Smooth muscle cell (in vitro differentiated cells): ENCODE measurements around the gene CFAP77. TPM values are rescaled to one million over a fixed set of nuclear protein-coding genes. Genes with fewer than 3 reads are reported as not detected.

Experiments used
- DNase-seq: peaks from one replicate; lab custom pipeline; 2025; ENCODE audit not compliant: unreplicated experiment; lab: John Stamatoyannopoulos, UW
- H2AFZ ChIP-seq: fragments of 200-600 bp; sonication (generic); 2 replicates; pipeline ENCODE4 v1.6.0; 2016; ENCODE audit warnings: antibody characterized with exemption, low read depth, mild to moderate bottlenecking
- H3F3A ChIP-seq: fragments of 200-600 bp; sonication (generic); 2 replicates; pipeline ENCODE4 v1.6.0; 2017; ENCODE audit warnings: antibody characterized with exemption, low read depth
- H3K27ac ChIP-seq: fragments of 200-600 bp; sonication (generic); 2 replicates; pipeline ENCODE4 v1.5.1; 2016; ENCODE audit warnings: low read depth, mild to moderate bottlenecking
- H3K27me3 ChIP-seq: fragments of 200-600 bp; sonication (generic); 2 replicates; pipeline ENCODE4 v1.6.1; 2016; ENCODE audit warnings: low read depth, mild to moderate bottlenecking
- H3K36me3 ChIP-seq: fragments of 200-600 bp; sonication (generic); 2 replicates; pipeline ENCODE4 v1.5.1; 2016; ENCODE audit warnings: low read depth
- H3K4me1 ChIP-seq: fragments of 200-600 bp; sonication (generic); 2 replicates; pipeline ENCODE4 v1.5.1; 2016; ENCODE audit warnings: low read depth
- H3K4me2 ChIP-seq: fragments of 200-600 bp; sonication (generic); 2 replicates; pipeline ENCODE4 v1.6.0; 2016; ENCODE audit warnings: mild to moderate bottlenecking
- H3K4me3 ChIP-seq: fragments of 200-600 bp; sonication (generic); 2 replicates; pipeline ENCODE4 v1.5.1; 2016; ENCODE audit warnings: mild to moderate bottlenecking
- H3K79me2 ChIP-seq: fragments of 200-600 bp; sonication (generic); 2 replicates; pipeline ENCODE4 v1.6.0; 2016; ENCODE audit warnings: low read depth, mild to moderate bottlenecking
- H3K9ac ChIP-seq: fragments of 200-600 bp; sonication (generic); 2 replicates; pipeline ENCODE4 v1.6.0; 2016; ENCODE audit warnings: low read depth
- H3K9me3 ChIP-seq: fragments of 200-600 bp; sonication (generic); replicated peaks from 2 replicates; pipeline ENCODE4 v1.5.1; 2016; ENCODE audit warnings: low read depth
- H4K20me1 ChIP-seq: fragments of 200-600 bp; sonication (generic); 2 replicates; pipeline ENCODE4 v1.6.0; 2016; ENCODE audit warnings: low read depth
- CTCF ChIP-seq: fragments of 200-600 bp; sonication (generic); IDR thresholded peaks from 2 replicates; pipeline ENCODE4 v1.5.1; 2017; ENCODE audit warnings: borderline replicate concordance, mild to moderate bottlenecking, antibody characterized with exemption; ENCODE audit not compliant: insufficient read depth, poor library complexity, severe bottlenecking
- WGBS: methylation state at CpG from one replicate; pipeline ENCODE4 v1.1.7; 2016; ENCODE audit warnings: low lambda C conversion rate; 5-methylcytosine and 5-hydroxymethylcytosine counted together
- polyA plus RNA-seq: library from polyadenylated mRNA; unstranded; fragments of >200 nt; fragmentation: Nextera tagmentation; extraction: Ambion mirVana; gene quantifications from 2 replicates; pipeline ENCODE4 v1.2.1, GENCODE V29; 2016
- total RNA-seq: library from RNA; depleted of rRNA; stranded (reverse); fragments of >200 nt; gene quantifications from 2 replicates; pipeline ENCODE4 v1.2.3, GENCODE V29; 2014

Gene CFAP77
- total and polyA plus RNA-seq, 2 experiments from 2014 or later, result 0.31 TPM; not detected in 1

DNA sequence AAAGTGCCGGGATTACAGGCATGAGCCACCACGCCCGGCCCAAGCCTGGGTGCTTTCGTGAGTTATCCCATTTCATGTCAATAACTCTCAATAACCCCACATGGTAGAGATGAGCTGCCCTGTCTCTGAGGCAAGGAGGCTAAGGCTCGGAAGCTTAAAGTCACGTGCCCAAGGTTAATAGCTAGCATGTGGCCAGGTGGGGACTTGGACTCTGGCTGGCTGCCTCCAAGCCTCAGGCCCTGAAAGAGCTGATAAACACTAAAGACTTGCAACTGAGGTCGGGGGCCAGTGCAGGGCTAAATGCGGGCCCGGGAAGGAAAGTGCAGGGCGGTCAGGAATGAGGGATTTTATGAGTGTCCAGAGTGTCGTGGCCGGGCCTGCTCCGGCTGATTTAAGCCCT, 141.5 kb downstream of the CFAP77 start:
- H3K9me3 ChIP-seq, result no peaks in the 10 kb centered on the region
- WGBS, result 46% methylated on average over 13 of the region's 13 CpGs
- peaks cover 26% of the 10 kb centered on the region for H3K4me1 ChIP-seq
- no peak for TF ChIP-seq CTCF
- no peaks in the 10 kb centered on the region for H3K79me2 ChIP-seq
- no peak overlapping the region for H3K4me2 ChIP-seq
- no peak overlapping the region for H3K27ac ChIP-seq
- peaks cover 11% of the 10 kb centered on the region for H3K27me3 ChIP-seq
- H3K4me3 ChIP-seq, result no peak overlapping the region
- no peaks in the 10 kb centered on the region for H3K36me3 ChIP-seq
- H4K20me1 ChIP-seq, result no peaks in the 10 kb centered on the region
- H3F3A ChIP-seq, result no peaks in the 10 kb centered on the region
- H2AFZ ChIP-seq, result no peak overlapping the region
- no peak overlapping the region for H3K9ac ChIP-seq
- no peak for DNase-seq

DNA sequence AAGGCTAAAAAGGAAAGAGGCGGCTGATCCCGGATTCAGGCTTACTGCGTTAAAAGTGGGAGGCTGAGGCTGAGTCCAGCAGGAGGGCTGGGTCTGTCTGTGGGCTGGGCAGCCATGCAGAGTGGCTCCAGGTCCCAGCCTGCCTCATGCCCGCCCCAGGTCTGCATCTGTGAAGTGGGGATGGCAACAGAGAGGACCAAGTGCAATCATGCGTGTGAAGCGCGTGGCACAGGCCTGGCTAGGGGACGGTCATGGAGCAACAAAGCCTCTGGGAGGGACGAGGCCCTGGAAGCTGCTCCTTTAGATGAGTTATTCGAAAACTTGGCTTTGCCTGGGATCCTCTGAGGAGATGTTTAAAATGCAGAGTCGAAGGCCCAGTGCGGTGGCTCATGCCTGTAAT, 142.0 kb downstream of the CFAP77 start:
- Histone ChIP-seq H3K4me2 (no peak overlapping the region), H4K20me1 (no peaks in the 10 kb centered on the region), H3K9ac (no peak overlapping the region), H3F3A (no peaks in the 10 kb centered on the region), H3K36me3 (no peaks in the 10 kb centered on the region), H3K27me3 (peaks cover 11% of the 10 kb centered on the region), H3K27ac (no peak overlapping the region), H3K79me2 (no peaks in the 10 kb centered on the region), H3K4me1 (peaks cover 27% of the 10 kb centered on the region), H3K9me3 (no peaks in the 10 kb centered on the region), H3K4me3 (no peak overlapping the region), H2AFZ (no peak overlapping the region)
- 75% methylated on average over 12 of the region's 12 CpGs for WGBS
- DNase-seq, result no peak
- no peak for TF ChIP-seq CTCF

GRCh38 chr9:132554755-132555154, 144.7 kb downstream of the CFAP77 start:
- Histone ChIP-seq H3K27ac (no peak overlapping the region), H3K4me1 (peaks cover 18% of the 10 kb centered on the region), H3K36me3 (no peaks in the 10 kb centered on the region), H3K9ac (no peak overlapping the region), H3F3A (no peaks in the 10 kb centered on the region), H4K20me1 (no peaks in the 10 kb centered on the region), H3K4me3 (no peak overlapping the region), H3K79me2 (no peaks in the 10 kb centered on the region), H3K27me3 (peaks cover 11% of the 10 kb centered on the region), H3K4me2 (no peak overlapping the region), H3K9me3 (no peaks in the 10 kb centered on the region), H2AFZ (no peak overlapping the region)
- no peak for DNase-seq
- 100% methylated on average over 2 of the region's 2 CpGs for WGBS
- no peak for TF ChIP-seq CTCF

DNA sequence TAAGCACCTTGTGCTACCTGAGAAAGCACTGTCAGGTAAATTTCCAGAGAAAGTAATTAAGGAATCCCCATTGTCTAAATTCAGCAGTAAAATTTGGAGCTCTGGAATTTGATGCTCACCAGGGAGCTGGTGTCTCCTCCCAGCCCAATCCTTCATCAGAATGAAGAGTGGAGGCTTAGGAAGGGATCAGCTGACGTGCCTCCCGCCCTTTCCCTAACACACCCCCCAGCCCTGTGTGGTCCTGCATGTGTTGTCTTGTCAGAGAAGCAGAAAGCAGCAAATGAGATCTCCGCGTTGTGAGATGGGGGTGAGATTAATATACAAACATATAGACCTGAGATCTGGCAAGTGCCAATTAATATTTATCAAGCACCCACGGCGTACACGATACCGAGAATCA, 145.5 kb downstream of the CFAP77 start:
- no peak overlapping the region for H3K4me3 ChIP-seq
- H3K9ac ChIP-seq, result no peak overlapping the region
- no peak overlapping the region for H3K27ac ChIP-seq
- no peaks in the 10 kb centered on the region for H3K36me3 ChIP-seq
- 88% methylated on average over 8 of the region's 8 CpGs for WGBS
- H3K4me1 ChIP-seq, result peaks cover 18% of the 10 kb centered on the region
- DNase-seq, result no peak
- H3K4me2 ChIP-seq, result no peak overlapping the region
- H3K27me3 ChIP-seq, result peaks cover 13% of the 10 kb centered on the region
- H3K9me3 ChIP-seq, result no peaks in the 10 kb centered on the region
- H2AFZ ChIP-seq, result no peak overlapping the region
- TF ChIP-seq CTCF, result no peak
- H4K20me1 ChIP-seq, result no peaks in the 10 kb centered on the region
- no peaks in the 10 kb centered on the region for H3F3A ChIP-seq
- no peaks in the 10 kb centered on the region for H3K79me2 ChIP-seq
